ENCODE results near the gene VPS37C.

GRCh38 chr11:61181489-61181888, 20.3 kb upstream of the VPS37C start:
- TF ChIP-seq CTCF (IDR thresholded peaks at IDR 0.05; ENCODE audit: low read length) (no peak), EZH2 (optimal IDR thresholded peaks at IDR 0.05; ENCODE audit: low read depth, low read length) (no peak), EZH2phosphoT487 (IDR thresholded peaks at IDR 0.05; ENCODE audit: low read length) (no peak)
